Muscle layer of duodenum (tissue), 2 donors: ENCODE results near the gene TMEM201.
A peak's percentile ranks its signal among the peaks of the same experiment; 100 is the strongest.

Experiments used
- H3K27ac ChIP-seq: one replicate; pipeline ENCODE4 v1.7.0; 2013; ENCODE audit warnings: mild to moderate bottlenecking, low read length
- H3K27me3 ChIP-seq: one replicate; pipeline ENCODE4 v1.7.0; 2013; ENCODE audit warnings: low read depth, mild to moderate bottlenecking, control low read depth, low read length
- H3K36me3 ChIP-seq, 2 donors: one replicate each; pipeline ENCODE4 v1.7.0; 2013; ENCODE audit warnings: low read length in 2 of 2, control low read depth in 1 of 2, mild to moderate bottlenecking in 1 of 2; ENCODE audit not compliant: insufficient read depth in 2 of 2, control insufficient read depth in 1 of 2
- H3K4me1 ChIP-seq, 2 donors: one replicate each; pipeline ENCODE4 v1.7.0; 2013; ENCODE audit warnings: low read length in 2 of 2, mild to moderate bottlenecking in 2 of 2, control low read depth in 1 of 2, moderate library complexity in 1 of 2; ENCODE audit not compliant: insufficient read depth in 2 of 2, control insufficient read depth in 1 of 2
- H3K4me3 ChIP-seq, 2 donors: one replicate each; pipeline ENCODE4 v1.7.0; 2013; ENCODE audit warnings: low read length in 2 of 2, low read depth in 1 of 2, mild to moderate bottlenecking in 1 of 2
- H3K9me3 ChIP-seq, 2 donors: one replicate each; pipeline ENCODE4 v1.7.0; 2013; ENCODE audit warnings: low read length in 2 of 2, control low read depth in 1 of 2, mild to moderate bottlenecking in 1 of 2; ENCODE audit not compliant: control insufficient read depth in 1 of 2
- donor health status: healthy.

The TMEM201 gene

DNA sequence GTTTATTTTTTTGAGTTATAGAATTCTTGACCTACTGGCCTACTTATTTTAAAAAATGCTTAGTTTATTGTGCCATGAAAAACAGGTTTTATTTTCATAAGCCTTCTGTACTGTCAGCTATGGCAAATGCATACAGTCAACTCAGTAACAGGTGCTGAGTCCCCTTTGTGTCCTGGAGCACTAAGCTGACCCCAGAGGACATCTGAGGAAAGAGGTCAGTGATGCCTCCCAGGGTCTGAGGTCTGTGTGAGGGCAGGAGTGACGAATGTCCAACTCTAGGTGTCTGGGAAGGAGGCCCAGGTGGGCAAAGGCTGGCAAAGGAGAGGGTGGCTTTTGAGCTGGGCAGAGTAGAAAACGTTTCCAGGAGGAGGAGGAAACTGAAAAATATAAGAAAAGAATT, 7.8 kb upstream of the TMEM201 start:
- Histone ChIP-seq H3K36me3 (peaks cover 4 to 17% of the 10 kb centered on the region in 2 donors), H3K9me3 (no peaks in the 10 kb centered on the region), H3K27me3 (no peaks in the 10 kb centered on the region)

DNA sequence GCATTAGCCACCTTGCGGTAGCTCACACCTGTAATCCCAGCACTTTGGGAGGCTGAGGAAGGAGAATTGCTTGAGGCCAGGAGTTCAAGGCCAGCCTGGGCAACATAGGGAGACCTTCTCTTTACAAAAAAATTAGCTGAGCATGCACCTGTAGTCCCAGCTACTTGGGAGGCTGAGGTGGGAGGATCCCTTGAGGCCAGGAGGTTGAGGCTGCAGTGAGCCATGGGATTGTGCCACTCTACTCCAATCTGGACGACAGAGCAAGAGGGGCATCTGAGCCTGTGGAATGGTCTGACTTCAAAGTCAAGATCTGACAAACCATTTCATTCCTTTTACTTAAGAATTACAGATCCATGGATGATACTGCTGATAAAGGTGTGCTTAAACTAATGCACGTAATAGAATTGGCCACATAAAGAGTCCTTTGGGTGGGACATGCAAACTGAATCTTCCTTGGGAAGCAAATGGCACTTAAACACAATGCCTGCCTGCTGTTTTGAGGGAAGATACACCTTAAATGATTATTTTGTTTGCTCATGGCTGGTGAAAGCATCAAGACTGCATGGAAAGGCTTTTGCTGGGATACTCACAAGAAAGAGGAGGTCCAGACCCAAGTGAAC, 2.5 kb upstream of the TMEM201 start:
- no peaks in the 10 kb centered on the region for H3K9me3 ChIP-seq
- H3K36me3 ChIP-seq, result peaks cover 0 to under 1% of the 10 kb centered on the region in 2 donors
- no peaks in the 10 kb centered on the region for H3K27me3 ChIP-seq
- H3K27ac ChIP-seq, result no peak overlapping the region
- no peak overlapping the region for H3K4me3 ChIP-seq
- peaks cover 7 to 16% of the 10 kb centered on the region in 2 donors for H3K4me1 ChIP-seq

More for the DNA sequence above, 7.8 kb upstream of the TMEM201 start:
- no peaks in the 10 kb centered on the region for H3K4me1 ChIP-seq
- no peak overlapping the region for H3K27ac ChIP-seq
- no peak overlapping the region for H3K4me3 ChIP-seq

DNA sequence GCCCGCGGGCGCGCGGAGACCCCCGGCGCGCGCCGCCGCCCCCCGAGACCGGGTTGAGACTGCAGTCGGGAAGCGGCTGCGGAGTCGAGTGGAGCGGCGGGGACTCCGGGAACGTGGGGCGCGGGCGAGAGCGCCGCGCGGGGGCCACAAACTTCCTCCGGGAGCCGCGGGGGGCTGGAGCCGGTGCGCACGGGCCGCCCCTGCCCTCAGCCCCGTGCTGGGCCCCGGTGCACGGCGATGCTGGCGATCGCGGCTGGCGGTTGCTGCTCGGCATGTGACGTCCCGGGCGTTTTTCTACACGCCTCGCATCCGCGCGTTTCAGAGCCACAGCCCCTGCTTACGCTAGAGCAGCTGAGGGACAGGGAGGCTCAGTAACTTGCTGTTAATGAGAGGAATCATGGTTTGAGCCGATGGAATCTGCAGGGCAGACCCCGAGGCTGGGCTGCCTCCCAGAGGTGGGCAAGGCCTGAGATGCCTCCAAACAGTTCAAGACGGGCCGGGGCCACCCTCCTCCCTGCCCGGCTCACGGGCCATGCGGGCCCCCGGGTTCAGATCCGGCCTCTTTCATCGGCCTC, 520 bp downstream of the TMEM201 start:
- Histone ChIP-seq H3K4me1 (peaks cover 7 to 45% of the 10 kb centered on the region in 2 donors), H3K36me3 (no peaks in the 10 kb centered on the region), H3K27me3 (no peaks in the 10 kb centered on the region), H3K27ac (peak overlapping the region; percentile 51), H3K4me3 (peak overlapping the region; percentile 65 to 77), H3K9me3 (no peaks in the 10 kb centered on the region)

GRCh38 chr1:9589719-9590157, 1.0 kb downstream of the TMEM201 start:
- no peaks in the 10 kb centered on the region for H3K36me3 ChIP-seq
- H3K27me3 ChIP-seq, result no peaks in the 10 kb centered on the region
- H3K9me3 ChIP-seq, result no peaks in the 10 kb centered on the region
- H3K4me3 ChIP-seq, result peak overlapping the region; percentile 65 to 77
- H3K27ac ChIP-seq, result peak overlapping the region; percentile 51
- H3K4me1 ChIP-seq, result peaks cover 7 to 46% of the 10 kb centered on the region in 2 donors

DNA sequence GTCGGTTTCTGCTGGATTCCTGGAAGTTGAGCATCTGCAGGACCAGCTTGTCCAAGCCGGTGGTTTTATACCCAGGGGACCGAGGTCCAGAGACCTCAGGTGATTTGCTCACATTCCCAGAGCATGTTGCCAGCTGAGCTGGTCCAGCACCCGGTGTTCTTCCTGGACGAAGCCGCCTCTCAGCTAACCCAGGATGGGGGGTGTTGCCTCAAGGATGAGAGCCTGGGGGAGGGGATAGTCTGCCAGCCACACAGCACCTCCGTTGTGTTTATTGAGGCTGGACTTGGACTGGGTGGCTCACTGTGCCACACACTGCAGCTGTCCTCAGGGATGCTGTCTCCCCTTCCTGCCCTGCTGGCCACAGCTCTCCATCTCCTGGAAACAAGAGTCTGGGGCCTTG, 1.5 kb downstream of the TMEM201 start:
- no peak overlapping the region for H3K27ac ChIP-seq
- H3K36me3 ChIP-seq, result no peaks in the 10 kb centered on the region
- H3K9me3 ChIP-seq, result no peaks in the 10 kb centered on the region
- H3K4me3 ChIP-seq, result peak overlapping the region in 1 of 2 donors; percentile 77
- H3K27me3 ChIP-seq, result no peaks in the 10 kb centered on the region
- H3K4me1 ChIP-seq, result peaks cover 7 to 46% of the 10 kb centered on the region in 2 donors

DNA sequence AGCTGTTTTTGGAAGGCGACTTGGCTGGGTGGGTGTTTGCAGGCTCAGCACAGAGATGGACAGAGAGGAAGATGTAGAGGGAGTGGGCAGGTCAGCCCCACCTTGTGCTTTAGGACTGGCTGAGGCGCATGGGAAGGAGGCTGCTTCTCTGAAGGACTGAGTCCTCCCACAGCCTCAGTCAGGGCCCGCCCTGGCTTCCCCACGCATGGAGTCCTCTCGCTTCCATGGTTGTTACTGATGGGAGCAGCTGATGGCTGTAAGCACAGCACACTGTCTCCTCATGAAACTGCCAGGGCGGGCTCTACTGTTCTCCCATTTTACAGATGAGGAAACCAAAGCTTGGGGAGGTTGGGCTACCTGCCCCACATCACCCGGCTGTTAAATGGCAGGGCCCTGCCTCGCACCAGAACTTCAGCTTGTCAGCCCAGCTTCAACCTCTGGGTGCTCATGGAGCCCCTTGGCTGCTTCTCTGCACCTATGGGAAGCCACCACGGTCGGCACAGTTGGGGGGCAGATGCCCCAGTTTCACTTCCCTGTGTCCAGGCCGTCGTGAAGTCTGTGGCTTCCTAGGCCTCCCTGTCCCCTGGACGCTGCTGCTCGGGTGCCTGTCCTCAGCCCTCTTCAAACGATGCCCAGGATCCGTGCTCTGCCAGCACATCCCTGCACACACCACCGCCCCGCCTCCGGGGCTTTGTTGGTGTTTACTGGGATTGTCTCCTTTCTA, 2.4 kb downstream of the TMEM201 start:
- H3K27ac ChIP-seq, result no peak overlapping the region
- H3K4me1 ChIP-seq, result peaks cover 7 to 54% of the 10 kb centered on the region in 2 donors

GRCh38 chr1:9591669-9592509, 3.2 kb downstream of the TMEM201 start:
- no peak overlapping the region for H3K27ac ChIP-seq

More for the DNA sequence above, 2.4 kb downstream of the TMEM201 start:
- Histone ChIP-seq H3K27me3 (no peaks in the 10 kb centered on the region), H3K36me3 (no peaks in the 10 kb centered on the region), H3K9me3 (no peaks in the 10 kb centered on the region), H3K4me3 (no peak overlapping the region)

DNA sequence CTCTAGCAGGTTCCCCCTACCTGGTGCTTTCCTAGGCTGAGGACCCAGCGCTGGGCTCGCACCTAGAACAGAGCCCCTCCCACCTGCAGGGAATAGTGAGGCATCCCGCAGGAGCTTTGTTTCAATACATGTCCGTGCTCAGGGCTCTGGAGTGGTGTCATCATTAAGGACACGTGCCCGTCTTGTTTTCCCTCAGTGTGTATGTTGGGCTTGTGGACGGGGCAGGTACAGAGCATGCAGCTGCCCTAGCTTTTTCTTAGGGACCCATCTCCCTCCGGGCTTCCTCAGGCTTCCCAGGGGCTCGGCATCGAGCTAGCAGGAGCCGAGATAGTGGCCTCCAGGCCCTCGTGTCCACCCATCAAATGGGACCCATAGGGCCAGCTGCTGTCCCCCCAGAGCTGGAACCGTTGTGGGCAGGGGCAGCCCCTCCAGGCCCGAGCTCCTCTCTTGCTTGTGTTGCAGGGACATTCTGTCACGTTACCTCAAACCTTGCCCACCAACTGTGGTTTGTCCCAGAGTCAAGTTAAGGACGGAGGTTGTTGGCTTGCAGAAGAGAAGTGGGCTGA, 3.9 kb downstream of the TMEM201 start:
- H3K36me3 ChIP-seq, result peaks cover 0 to 7% of the 10 kb centered on the region in 2 donors

More at GRCh38 chr1:9591669-9592509, 3.2 kb downstream of the TMEM201 start:
- Histone ChIP-seq H3K27me3 (no peaks in the 10 kb centered on the region), H3K9me3 (no peaks in the 10 kb centered on the region), H3K4me1 (peaks cover 7 to 62% of the 10 kb centered on the region in 2 donors), H3K36me3 (no peaks in the 10 kb centered on the region), H3K4me3 (no peak overlapping the region)

DNA sequence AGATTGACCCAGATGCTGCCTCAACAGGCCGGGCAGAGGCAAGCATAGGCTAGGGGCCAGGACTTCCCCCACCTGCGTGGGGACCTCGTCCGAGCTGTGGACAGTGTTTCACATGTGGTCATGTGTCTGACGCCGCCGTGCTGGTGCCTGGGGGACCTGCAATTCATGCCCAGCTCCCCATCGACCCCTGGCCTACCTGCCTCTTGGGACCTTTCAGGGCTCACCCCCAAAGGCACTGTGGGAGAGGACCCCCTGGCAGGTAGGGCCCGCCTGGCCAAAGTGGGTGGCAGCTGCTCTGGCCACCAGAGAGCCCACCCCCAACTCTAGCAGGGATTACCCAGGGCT, 4.4 kb downstream of the TMEM201 start:
- H3K9me3 ChIP-seq, result no peaks in the 10 kb centered on the region
- H3K27me3 ChIP-seq, result no peaks in the 10 kb centered on the region
- H3K4me1 ChIP-seq, result peaks cover 7 to 62% of the 10 kb centered on the region in 2 donors
- peaks cover 5 to 12% of the 10 kb centered on the region in 2 donors for H3K36me3 ChIP-seq
- H3K27ac ChIP-seq, result no peak overlapping the region
- no peak overlapping the region for H3K4me3 ChIP-seq

More for the DNA sequence above, 3.9 kb downstream of the TMEM201 start:
- H3K4me1 ChIP-seq, result peaks cover 7 to 62% of the 10 kb centered on the region in 2 donors
- no peaks in the 10 kb centered on the region for H3K27me3 ChIP-seq
- no peak overlapping the region for H3K27ac ChIP-seq
- H3K9me3 ChIP-seq, result no peaks in the 10 kb centered on the region
- H3K4me3 ChIP-seq, result no peak overlapping the region

- Histone ChIP-seq H3K9me3 (no peaks in the 10 kb centered on the region), H3K4me1 (peaks cover 7 to 62% of the 10 kb centered on the region in 2 donors), H3K27me3 (no peaks in the 10 kb centered on the region), H3K36me3 (peaks cover 7 to 16% of the 10 kb centered on the region in 2 donors), H3K27ac (no peak overlapping the region), H3K4me3 (no peak overlapping the region)
Observed at GRCh38 chr1:9593492-9594465, 5.1 kb downstream of the TMEM201 start.
